ENCODE results near the gene CYP26A1. TPM values are rescaled to one million over a fixed set of nuclear protein-coding genes. Genes with fewer than 3 reads are reported as not detected.

The CYP26A1 gene
- polyA plus RNA-seq, 10 donors = 0.11 to 1.5 (median 0.42) TPM; not detected in 3

DNA sequence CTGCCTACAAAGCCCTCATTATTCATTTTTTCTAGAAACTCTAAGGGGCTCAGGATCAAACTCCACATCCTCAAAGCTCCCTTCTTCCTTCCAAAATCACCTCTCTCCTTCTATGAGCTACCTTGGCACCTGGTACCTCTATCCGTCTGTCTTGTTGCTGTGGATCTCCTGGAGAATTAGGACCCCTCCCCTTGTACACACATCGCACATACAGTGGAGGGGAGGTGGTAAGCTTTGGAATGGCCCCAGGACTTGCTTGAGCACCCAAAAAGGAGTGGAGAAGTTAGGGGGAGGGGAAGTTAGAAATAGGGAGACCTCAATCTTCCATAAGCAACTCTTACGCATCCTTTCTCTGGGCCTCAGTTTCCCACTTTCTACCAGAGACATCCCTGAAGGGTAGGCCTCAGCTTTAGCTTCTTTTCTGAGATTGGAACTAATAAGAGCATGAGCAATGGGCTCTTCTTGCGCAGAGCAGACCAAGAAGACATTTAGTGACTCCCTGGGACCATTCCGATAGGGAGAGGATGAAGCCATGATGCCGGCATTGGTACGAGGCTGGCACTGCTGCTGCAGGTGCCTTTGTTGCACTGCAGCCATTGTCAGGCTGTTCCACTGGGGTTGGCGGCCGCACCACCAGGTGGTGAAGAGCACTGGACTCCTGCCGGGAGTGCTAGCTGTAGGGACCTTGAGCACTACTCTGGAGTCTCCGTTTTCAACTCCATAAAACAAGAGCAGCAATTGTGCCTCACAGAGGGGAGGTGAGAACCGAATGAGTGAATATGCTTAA, 8.6 kb upstream of the CYP26A1 start:
- DNase-seq = no peak

DNA sequence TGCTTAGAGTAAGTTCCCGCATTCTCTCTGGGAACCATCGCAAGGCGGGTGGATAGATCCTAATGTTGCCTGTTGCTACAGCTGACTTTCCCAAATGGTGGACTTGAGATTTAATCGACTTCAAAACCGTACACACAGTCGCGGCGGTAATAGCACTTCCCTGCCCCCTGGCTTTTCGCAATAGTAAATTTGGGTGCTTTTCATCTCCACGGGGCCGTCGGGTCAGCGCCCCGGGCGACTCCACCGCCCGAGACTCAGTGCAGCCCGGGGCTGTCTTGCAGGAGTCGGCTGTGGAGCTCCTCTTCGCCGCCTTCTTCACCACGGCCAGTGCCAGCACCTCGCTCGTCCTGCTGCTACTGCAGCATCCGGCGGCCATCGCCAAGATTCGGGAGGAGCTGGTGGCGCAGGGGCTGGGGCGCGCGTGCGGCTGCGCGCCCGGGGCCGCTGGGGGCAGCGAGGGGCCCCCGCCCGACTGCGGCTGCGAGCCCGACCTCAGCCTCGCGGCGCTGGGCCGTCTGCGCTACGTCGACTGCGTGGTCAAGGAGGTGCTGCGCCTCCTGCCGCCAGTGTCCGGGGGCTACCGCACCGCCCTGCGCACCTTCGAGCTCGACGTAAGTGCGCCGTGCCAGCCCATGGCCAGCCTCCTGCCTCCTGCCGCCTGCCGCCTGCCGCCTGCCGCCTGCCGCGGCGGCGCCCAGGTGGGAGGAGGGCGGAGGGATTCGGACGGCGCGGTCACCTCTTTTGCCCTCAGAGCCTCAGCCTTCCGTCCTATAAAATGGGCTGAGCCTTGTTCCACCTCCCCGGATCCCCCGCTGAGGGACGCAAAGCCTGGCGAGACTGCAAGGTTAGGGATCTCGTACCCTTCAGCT, 7.8 kb upstream of the CYP26A1 start:
- peak in 1 of 3 donors; percentile 37 for DNase-seq

DNA sequence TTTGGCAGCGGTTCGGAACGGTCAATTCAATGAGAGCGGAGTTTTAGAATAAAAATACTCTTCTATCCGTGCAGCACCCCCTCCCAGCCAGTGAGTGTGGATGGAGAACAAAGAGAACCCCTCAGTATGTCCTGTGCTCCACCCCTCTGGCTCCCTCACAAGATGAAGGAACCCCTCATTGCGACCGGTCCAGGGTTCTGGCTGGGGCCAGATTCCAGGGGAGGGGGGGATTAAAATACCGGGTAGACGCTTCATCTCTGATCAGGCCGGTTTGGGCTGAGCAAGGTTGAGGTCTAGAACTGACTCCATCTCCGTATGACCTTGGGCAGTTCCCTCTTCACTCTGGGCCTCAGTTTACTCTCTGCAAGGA, 7.2 kb upstream of the CYP26A1 start:
- DNase-seq = no peak

DNA sequence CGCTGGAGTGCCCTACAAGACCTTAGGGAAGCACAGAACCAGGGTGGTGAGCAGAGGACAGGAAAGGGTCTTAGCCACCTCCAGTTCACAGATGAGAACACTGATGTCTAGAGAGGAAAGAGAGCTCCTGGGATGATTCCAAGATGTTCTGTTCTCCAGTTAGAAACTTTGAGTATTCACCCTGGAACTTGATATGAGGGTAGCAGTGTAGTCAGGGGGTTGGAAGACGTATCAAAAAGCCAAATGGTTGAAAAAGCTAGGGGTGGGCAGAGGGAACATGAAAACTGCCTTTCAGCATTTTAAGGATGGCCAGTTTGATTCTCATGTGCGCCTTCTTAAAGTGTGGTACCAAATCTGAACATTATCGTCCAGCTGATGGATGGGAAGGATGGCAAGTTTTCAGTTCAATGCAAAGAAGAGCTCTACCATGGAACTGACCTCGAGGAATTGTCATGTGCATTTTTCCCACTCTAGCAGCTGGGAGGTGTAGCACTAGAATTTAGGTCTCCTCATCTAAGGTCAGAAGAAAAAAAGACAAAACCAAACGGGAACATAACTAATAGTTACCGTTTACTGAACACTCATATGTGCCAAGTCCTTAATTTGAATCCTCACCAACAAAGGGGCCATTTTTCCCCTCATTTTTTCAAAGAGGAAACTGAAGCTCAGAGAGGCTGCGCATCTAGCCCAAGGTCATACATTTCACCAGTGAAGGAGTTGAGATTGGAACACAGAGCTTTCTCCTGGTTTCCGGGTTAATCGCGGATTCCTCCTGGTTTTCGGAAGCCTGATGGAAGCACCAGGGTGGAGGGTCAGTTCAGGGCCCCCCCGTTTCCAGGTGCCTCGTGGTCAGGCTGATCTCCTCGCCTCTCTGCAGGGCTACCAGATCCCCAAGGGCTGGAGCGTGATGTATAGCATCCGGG, 6.0 kb upstream of the CYP26A1 start:
- DNase-seq = no peak

DNA sequence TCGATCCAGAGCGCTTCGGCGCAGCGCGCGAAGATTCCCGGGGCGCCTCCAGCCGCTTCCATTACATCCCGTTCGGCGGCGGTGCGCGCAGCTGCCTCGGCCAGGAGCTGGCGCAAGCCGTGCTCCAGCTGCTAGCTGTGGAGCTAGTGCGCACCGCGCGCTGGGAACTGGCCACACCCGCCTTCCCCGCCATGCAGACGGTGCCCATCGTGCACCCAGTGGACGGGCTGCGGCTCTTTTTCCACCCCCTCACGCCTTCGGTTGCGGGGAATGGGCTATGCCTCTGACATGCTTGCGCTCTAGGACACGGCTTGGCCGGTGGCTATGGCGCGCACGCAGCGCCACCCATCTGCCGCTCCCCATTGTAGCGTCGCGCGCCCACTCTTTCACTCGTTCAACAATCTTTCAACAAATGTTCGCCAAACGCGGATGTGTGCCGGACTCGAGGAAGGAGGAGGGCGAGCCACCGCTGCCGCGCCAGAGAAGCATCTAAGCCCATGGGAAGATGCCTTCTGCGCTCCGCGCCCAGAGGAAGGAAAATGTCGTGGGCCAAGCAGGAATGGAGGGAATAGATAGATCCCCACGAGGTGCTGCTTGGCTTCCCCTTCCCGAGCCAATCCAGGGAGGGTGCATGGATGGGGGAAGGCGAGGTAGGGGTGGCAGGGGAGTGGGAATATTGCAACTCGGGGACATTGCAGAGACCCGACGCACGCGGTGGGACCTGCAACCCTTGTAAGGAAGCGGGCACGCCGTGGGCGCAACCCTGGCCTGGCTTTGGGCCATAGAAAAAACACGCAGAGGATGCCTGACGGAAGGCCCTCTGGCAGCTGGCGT, 5.1 kb upstream of the CYP26A1 start:
- peak in 1 of 3 donors; percentile 75 for DNase-seq

DNA sequence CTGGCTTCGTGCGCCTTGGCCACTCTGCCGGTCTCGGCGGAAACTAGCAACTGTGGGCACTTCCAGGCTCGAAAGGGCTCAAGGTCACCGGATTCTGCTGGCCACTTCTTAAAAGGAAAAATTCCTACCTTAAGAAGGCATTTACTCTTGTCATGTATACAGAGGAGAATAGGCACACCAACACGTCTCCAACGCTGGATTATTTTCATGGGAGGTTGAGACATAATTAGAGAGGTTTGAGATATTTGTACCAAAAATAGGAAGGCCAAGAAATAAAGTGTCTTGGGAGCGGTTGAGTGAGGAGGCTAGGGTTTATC, 4.5 kb upstream of the CYP26A1 start:
- no peak for DNase-seq

DNA sequence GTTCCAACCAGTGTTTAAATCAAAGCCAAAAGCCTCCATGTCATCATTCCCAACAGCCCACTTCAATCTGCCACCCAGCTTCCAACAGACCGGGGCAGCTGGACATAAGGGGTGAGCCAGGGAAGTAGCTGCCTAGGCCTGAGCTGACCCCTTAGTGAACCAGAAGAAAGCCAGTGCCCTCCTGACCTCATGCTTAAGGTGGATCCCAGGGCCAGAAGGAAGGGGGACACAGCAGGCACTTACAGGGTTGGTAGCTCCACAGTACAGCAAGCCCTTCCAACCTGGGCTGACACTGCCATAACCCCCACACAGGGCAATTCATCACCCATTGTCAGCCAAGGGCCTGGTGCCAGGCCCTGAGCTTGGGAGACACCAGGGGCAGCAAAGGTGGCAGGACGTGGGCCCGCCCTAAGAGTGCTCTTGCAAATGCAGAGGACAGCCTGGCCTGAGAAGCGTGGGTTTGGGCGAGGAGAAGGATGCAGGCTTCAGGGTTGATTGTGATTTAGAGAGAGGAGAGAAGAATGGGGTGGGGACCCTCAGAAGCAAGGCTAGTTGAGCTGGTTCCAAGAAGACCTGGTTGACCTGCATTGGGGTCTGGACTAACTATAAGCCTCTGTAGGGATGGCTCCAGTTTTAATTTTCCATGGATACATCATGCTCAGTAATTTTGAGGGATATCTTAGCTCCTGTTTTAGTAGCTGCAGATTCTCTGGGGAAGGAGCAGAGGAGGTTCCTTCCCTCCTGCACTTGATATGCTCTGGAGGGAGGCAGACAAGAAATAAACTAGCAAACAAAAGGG, 3.1 kb upstream of the CYP26A1 start:
- DNase-seq = no peak

DNA sequence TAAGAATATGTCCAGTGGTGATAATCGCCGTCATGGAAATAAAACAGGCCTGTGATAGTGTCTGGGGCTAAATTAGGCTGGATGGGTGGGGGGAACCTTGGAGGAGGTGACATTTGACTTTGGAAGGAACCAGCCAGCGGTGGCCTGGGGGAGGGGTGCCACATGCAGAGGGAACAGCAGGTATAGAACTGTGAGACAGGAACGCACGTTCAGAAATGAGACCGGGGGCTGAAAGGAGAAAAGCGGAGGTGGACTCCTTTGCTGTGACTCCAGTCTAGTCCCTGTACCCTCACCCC, 2.6 kb upstream of the CYP26A1 start:
- no peak for DNase-seq

DNA sequence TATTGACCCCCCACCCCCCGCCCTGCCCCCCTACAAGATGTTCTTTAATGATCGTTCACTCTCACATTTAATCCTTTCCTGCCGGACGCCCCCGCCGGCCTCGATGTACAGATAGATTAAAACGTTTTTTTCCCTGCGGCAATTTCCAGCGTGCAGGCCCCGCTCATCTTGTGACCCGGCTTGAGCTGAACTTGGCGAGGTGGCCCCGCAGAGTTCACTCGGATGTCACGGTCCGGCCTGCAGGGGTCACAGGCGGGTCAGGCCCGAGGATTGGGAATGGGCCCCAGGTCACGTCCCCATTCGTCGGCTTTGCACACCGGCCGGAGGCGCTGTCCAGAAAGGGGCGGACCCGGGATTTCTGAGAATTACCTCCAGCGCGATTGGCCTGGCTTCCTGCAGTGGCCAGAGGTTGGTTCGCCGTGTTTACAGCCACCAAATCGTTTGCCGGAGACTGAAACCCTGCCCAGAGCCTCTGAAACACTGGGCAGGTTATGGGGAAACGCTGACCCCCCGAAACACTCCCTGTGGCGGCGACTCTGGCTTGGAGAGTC, 1.9 kb upstream of the CYP26A1 start:
- peak in 1 of 3 donors; percentile 50 for DNase-seq

DNA sequence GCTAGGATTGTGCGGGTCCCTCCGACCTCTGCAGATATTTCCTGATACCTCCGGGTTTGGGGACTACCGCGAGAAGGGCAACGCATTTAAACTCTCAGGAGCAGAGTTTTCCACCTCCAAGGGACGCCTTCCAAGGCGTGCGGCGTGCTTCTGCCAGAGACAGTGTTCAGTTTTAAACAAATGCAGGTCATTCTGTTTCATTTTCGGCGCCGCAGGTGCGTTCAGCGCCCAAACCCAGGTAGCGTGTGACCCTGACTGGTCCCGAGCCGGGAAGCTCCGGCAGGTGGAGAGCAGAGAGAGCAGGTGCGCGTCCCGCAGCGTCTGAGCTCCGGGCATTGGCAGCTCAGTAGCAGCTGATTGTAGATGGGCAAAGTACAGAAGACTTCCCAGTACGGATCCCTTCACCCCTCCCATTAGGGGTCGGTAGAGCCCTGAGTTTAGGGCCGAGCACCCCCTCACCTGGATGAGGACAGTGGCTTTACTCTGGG, 1.4 kb upstream of the CYP26A1 start:
- DNase-seq = no peak

DNA sequence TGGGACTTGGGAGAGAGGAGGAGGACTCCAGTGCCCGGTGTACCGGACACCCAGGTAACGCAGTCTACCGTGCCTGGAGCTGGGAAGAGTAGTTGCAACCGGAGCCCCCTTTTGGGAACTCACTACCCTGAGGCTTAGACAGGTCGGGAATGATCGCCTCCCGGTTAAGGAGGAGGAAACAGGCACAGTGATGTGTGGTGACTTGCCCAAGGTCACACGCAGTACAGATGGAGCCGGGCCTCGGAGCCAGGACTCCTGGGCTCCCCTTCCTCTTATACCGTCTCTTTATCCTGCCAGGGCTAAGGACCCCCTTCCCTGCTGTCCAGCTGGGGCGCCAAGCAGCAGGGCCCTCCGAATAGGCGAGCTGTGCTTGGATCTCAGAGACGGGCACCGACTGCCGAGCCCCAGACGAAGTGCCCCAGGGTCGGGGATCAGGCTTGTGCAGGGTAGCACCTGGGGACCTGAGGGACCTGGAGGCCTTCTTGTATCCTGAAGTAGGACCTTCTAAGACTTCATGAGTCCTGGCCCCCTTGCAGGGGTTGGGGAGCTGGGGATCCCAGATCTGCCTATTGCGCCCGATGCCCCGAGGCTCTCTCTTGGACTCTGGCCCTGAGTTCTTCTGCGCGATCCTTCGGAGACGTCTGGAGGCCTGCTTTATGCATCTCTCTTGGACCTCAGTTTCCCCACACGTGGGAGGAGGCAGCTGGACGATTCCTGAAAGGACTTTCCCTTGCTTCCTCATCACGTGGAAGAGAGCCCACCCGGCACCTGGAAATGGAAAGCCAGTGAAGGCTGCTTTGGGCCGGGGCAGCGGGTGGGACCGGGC, 767 bp upstream of the CYP26A1 start:
- no peak for DNase-seq

DNA sequence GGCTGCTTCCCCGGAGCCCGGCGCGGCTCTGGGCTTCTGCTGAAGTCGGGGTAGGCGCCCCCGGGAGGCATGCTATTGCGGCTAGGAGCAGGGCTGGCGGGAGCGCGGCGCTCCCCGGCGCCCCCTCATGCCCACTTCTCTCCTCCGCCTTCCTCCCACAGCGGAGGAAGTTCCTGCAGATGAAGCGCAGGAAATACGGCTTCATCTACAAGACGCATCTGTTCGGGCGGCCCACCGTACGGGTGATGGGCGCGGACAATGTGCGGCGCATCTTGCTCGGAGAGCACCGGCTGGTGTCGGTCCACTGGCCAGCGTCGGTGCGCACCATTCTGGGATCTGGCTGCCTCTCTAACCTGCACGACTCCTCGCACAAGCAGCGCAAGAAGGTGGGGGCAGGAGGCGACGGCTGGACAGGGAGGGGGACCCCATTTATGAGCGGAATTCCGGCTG, 479 bp downstream of the CYP26A1 start:
- DNase-seq = peak in 1 of 3 donors; percentile 56

DNA sequence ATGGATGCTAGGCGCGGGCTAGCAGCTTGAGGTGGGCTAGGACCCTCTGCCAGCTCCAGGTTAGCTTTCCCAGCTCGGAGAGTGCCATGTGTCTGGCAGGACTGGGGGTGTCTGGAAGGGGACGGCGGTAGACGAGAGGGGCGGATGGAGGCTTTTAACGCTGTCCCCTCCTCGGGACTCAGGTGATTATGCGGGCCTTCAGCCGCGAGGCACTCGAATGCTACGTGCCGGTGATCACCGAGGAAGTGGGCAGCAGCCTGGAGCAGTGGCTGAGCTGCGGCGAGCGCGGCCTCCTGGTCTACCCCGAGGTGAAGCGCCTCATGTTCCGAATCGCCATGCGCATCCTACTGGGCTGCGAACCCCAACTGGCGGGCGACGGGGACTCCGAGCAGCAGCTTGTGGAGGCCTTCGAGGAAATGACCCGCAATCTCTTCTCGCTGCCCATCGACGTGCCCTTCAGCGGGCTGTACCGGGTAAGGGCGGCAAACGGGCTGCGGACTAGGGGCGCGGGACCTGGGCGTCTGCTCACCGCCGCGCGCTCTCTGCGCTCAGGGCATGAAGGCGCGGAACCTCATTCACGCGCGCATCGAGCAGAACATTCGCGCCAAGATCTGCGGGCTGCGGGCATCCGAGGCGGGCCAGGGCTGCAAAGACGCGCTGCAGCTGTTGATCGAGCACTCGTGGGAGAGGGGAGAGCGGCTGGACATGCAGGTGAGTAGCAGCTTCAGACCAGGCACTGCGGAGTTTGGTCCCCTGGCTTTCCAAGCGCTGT, 1.1 kb downstream of the CYP26A1 start:
- peak in 1 of 3 donors; percentile 65 for DNase-seq

DNA sequence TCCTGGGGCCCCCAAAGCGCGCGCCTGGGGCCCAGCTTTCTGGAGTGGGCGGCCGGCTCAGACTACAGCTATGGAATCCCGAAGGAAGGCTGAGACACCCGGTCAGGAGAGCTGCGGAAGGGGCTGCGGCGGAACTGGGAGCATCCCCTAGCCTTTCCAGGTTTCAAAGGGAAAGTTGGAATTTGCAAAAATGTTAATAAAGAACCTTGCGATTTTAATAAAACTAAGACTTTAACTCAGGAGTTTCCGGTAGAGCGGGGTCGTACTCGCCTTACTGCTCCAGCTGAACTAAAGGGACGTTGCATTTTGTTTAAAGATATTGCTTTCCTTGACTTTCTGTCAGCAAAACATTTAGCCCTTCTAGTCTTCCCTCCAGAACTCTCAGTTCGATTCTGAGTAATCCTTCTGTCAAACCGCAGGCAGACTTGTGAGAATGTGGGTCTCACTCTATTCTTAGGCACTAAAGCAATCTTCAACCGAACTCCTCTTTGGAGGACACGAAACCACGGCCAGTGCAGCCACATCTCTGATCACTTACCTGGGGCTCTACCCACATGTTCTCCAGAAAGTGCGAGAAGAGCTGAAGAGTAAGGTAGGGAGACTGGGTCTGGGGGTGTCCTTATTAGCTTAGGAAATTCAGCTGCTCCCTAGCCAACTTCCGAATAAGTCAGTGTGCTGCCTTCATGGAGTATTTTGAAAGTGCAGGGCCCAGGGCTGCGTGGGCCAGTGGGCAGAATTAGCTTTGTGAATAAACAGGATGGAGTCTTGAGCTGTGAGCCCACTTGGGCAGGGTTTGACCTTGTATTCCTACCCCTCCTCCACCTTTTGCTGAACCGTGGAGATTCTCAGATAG, 1.9 kb downstream of the CYP26A1 start:
- no peak for DNase-seq

DNA sequence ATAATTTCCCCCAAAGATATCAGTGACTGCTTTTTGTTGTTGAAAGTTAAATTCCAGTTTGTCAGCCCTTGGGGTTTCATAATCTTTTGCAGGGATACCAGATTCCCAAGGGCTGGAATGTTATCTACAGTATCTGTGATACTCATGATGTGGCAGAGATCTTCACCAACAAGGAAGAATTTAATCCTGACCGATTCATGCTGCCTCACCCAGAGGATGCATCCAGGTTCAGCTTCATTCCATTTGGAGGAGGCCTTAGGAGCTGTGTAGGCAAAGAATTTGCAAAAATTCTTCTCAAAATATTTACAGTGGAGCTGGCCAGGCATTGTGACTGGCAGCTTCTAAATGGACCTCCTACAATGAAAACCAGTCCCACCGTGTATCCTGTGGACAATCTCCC, 3.2 kb downstream of the CYP26A1 start:
- no peak for DNase-seq

DNA sequence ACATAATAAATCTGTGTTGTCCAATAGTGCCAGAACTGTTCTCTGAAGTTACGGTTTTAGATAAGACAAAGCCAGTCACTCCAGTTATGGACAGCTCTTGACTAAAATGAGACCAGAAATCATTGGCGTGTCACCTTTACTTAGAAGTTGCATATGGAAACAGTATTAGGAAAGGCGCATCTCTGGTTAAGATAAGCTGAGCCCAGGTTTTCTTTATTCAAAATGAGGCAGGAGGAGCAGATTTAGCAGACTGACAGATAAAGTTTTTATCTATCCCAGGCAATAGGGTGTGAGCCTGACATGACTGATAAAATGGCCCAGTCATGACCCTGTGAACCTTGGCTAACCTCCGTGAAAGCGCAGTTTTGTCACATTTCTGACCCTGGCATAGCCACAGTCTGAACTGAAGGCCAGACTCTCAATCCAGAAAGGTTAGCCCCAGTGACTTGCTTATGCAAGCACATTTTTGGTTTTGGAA, 4.2 kb downstream of the CYP26A1 start:
- DNase-seq = no peak
